OCI-LY7 (cell line): ENCODE results near the gene PEAK3. TPM values are rescaled to one million over a fixed set of nuclear protein-coding genes. Genes with fewer than 3 reads are reported as not detected.

Experiments
- BruUV-seq: library from RNA; stranded (reverse); fragments of 400-500 nt; replicated peaks from 2 replicates; lab custom pipeline; 2021; lab: Mats Ljungman, UMichigan
- CTCF ChIA-PET: fragments of 300-600 bp; sonication (Branson Sonifier 250); formaldehyde crosslinking; loops from one replicate; lab custom pipeline; 2022; ENCODE audit warnings: antibody characterized with exemption; ENCODE audit not compliant: unreplicated experiment; lab: Charles Lee
- POLR2A ChIA-PET: fragments of 300-600 bp; sonication (Branson Sonifier 250); formaldehyde crosslinking; loops from one replicate; lab custom pipeline; 2022; ENCODE audit warnings: antibody characterized with exemption; lab: Charles Lee
- DNase-seq: peaks from one replicate; pipeline ENCODE4 v3.0.0-alpha.2; 2015; ENCODE audit warnings: low spot score
- H2AFZ ChIP-seq: fragments of 200-600 bp; sonication (generic), shearing (Covaris generic); 2 replicates; pipeline ENCODE4 v1.6.1; 2014; ENCODE audit warnings: mild to moderate bottlenecking, antibody characterized with exemption, low read length, moderate library complexity
- H3K27ac ChIP-seq: fragments of 200-600 bp; sonication (generic); 2 replicates; pipeline ENCODE4 v1.5.1; 2014; ENCODE audit warnings: mixed run types, low read depth, mild to moderate bottlenecking, moderate library complexity, low read length, inconsistent platforms; ENCODE audit not compliant: poor library complexity, severe bottlenecking
- H3K36me3 ChIP-seq: fragments of 200-600 bp; sonication (generic); 2 replicates; pipeline ENCODE4 v1.6.1; 2014; ENCODE audit warnings: mild to moderate bottlenecking, antibody characterized with exemption, low read length, moderate library complexity, mixed read lengths; ENCODE audit not compliant: insufficient read depth
- H3K4me1 ChIP-seq: fragments of 200-600 bp; sonication (generic); 2 replicates; pipeline ENCODE4 v1.5.1; 2014; ENCODE audit warnings: mild to moderate bottlenecking, low read length; ENCODE audit not compliant: insufficient read depth, poor library complexity, severe bottlenecking
- H3K4me2 ChIP-seq: fragments of 200-600 bp; sonication (generic); 2 replicates; pipeline ENCODE4 v1.6.1; 2014; ENCODE audit warnings: mild to moderate bottlenecking, low read length
- H3K4me3 ChIP-seq: fragments of 200-600 bp; sonication (generic); 2 replicates; pipeline ENCODE4 v1.5.1; 2014; ENCODE audit warnings: mild to moderate bottlenecking, low read depth, low read length; ENCODE audit not compliant: poor library complexity, severe bottlenecking
- H3K79me2 ChIP-seq: fragments of 200-600 bp; sonication (generic); 2 replicates; pipeline ENCODE4 v1.6.1; 2016; ENCODE audit warnings: low read depth, mild to moderate bottlenecking, low read length, moderate library complexity, mixed read lengths; ENCODE audit not compliant: insufficient read depth
- H3K9me2 ChIP-seq: fragments of 200-600 bp; sonication (generic); 2 replicates; pipeline ENCODE4 v1.6.1; 2016; ENCODE audit warnings: mild to moderate bottlenecking, low read length, mixed read lengths; ENCODE audit not compliant: insufficient read depth
- H3K9me3 ChIP-seq: fragments of 200-600 bp; sonication (generic); 2 replicates; pipeline ENCODE4 v1.6.1; 2014; ENCODE audit warnings: mild to moderate bottlenecking, mixed run types, low read length, mixed read lengths
- H4K20me1 ChIP-seq: fragments of 200-600 bp; sonication (generic); 2 replicates; pipeline ENCODE4 v1.6.1; 2014; ENCODE audit warnings: mild to moderate bottlenecking, antibody characterized with exemption, low read length, moderate library complexity, mixed read lengths; ENCODE audit not compliant: insufficient read depth
- CTCF ChIP-seq: fragments of 200-600 bp; sonication (generic); conservative IDR thresholded peaks from 2 replicates; pipeline ENCODE4 v1.5.1; 2014; ENCODE audit warnings: mild to moderate bottlenecking, antibody characterized with exemption, low read length, moderate library complexity, mixed read lengths
- EZH2phosphoT487 ChIP-seq: fragments of 200-600 bp; sonication (generic); IDR thresholded peaks from 2 replicates; pipeline ENCODE4 v1.6.1; 2018; ENCODE audit warnings: low read depth, borderline replicate concordance, mild to moderate bottlenecking, mixed run types, antibody characterized with exemption, low read length, moderate library complexity, mixed read lengths
- intact Hi-C: fragments of 100-400 bp; cut with micrococcal nuclease; formaldehyde crosslinking; loops from one replicate; pipeline ENCODE4 v1.10.0; 2022; ENCODE audit not compliant: unreplicated experiment
- total RNA-seq, 2 experiments: library from RNA; depleted of rRNA in 1 of 2; stranded (reverse); fragments of >200 nt in 1 of 2; shearing (Covaris generic) in 1 of 2; gene quantifications; 2 replicates each; pipeline ENCODE4 v1.2.3, GENCODE V29; 2014 to 2022

PEAK3 gene
- total RNA-seq, 2 experiments from 2014 or later, result not detected

GRCh38 chr19:2317300-2317699 lies 35.3 kb upstream of the PEAK3 start:
- Histone ChIP-seq H3K79me2 (no peaks in the 10 kb centered on the region), H3K27ac (no peak overlapping the region), H3K4me2 (no peak overlapping the region), H3K4me3 (no peak overlapping the region), H3K36me3 (peaks cover 16% of the 10 kb centered on the region), H3K4me1 (peaks cover 23% of the 10 kb centered on the region), H3K9me2 (no peaks in the 10 kb centered on the region), H2AFZ (no peak overlapping the region), H3K9me3 (peaks cover 19% of the 10 kb centered on the region), H4K20me1 (no peaks in the 10 kb centered on the region)
- intact Hi-C loops, result loop anchor here (5.0 kb wide), 1 partner anchor 160 kb away; no protein-coding TSS in a partner anchor
- ChIA-PET POLR2A (no interaction called here), CTCF (no interaction called here)
- no TSS peak for BruUV-seq
- no peak for DNase-seq
- no peak for TF ChIP-seq CTCF
- TF ChIP-seq EZH2phosphoT487, result no peak

- Histone ChIP-seq H3K36me3 (peaks cover 4% of the 10 kb centered on the region; the same call in 1 of the 2 replicates), H3K9me3 (peaks cover 19% of the 10 kb centered on the region), H3K79me2 (no peaks in the 10 kb centered on the region), H3K4me1 (peaks cover 23% of the 10 kb centered on the region), H3K4me3 (no peak overlapping the region), H3K4me2 (no peak overlapping the region), H4K20me1 (no peaks in the 10 kb centered on the region), H3K9me2 (no peaks in the 10 kb centered on the region), H3K27ac (no peak overlapping the region), H2AFZ (no peak overlapping the region)
- no TSS peak for BruUV-seq
- intact Hi-C loops, result loop anchor here (5.0 kb wide), 1 partner anchor 159 kb away; no protein-coding TSS in a partner anchor
- ChIA-PET POLR2A (no interaction called here), CTCF (no interaction called here)
- TF ChIP-seq CTCF (peak; percentile 37; the same call in 1 of the 2 replicates), EZH2phosphoT487 (no peak)
- peak; percentile 37 for DNase-seq
These were observed 33.9 kb upstream of the PEAK3 start for GRCh38 chr19:2315818-2316353.

GRCh38 chr19:2315121-2315817 lies 33.3 kb upstream of the PEAK3 start:
- H3K4me2 ChIP-seq, result no peak overlapping the region

More at GRCh38 chr19:2315121-2315817, 33.3 kb upstream of the PEAK3 start:
- no peaks in the 10 kb centered on the region for H3K36me3 ChIP-seq
- no peaks in the 10 kb centered on the region for H3K9me2 ChIP-seq
- H3K79me2 ChIP-seq, result no peaks in the 10 kb centered on the region
- H3K4me3 ChIP-seq, result no peak overlapping the region
- ChIA-PET POLR2A (no interaction called here), CTCF (no interaction called here)
- peaks cover 23% of the 10 kb centered on the region for H3K4me1 ChIP-seq
- H4K20me1 ChIP-seq, result no peaks in the 10 kb centered on the region
- TF ChIP-seq CTCF (no peak), EZH2phosphoT487 (no peak)
- DNase-seq, result no peak
- no peak overlapping the region for H3K27ac ChIP-seq
- H3K9me3 ChIP-seq, result peaks cover 19% of the 10 kb centered on the region
- intact Hi-C loops, result loop anchor here (5.0 kb wide), 1 partner anchor 158 kb away; no protein-coding TSS in a partner anchor
- no TSS peak for BruUV-seq
- H2AFZ ChIP-seq, result no peak overlapping the region
